OCI-LY3 (cell line): Measurements from ENCODE around the gene PGAP3.

Experiments
- CTCF ChIP-seq: fragments of 200-600, 300-600 bp; sonication (generic); IDR thresholded peaks from 2 replicates; pipeline ENCODE4 v1.5.1; 2014; ENCODE audit warnings: antibody characterized with exemption, low read length, low read depth
- EZH2phosphoT487 ChIP-seq: fragments of 200-600 bp; shearing (Covaris generic); IDR thresholded peaks from 2 replicates; pipeline ENCODE4 v1.6.1; 2018; ENCODE audit warnings: antibody characterized with exemption, mixed run types, low read depth

DNA sequence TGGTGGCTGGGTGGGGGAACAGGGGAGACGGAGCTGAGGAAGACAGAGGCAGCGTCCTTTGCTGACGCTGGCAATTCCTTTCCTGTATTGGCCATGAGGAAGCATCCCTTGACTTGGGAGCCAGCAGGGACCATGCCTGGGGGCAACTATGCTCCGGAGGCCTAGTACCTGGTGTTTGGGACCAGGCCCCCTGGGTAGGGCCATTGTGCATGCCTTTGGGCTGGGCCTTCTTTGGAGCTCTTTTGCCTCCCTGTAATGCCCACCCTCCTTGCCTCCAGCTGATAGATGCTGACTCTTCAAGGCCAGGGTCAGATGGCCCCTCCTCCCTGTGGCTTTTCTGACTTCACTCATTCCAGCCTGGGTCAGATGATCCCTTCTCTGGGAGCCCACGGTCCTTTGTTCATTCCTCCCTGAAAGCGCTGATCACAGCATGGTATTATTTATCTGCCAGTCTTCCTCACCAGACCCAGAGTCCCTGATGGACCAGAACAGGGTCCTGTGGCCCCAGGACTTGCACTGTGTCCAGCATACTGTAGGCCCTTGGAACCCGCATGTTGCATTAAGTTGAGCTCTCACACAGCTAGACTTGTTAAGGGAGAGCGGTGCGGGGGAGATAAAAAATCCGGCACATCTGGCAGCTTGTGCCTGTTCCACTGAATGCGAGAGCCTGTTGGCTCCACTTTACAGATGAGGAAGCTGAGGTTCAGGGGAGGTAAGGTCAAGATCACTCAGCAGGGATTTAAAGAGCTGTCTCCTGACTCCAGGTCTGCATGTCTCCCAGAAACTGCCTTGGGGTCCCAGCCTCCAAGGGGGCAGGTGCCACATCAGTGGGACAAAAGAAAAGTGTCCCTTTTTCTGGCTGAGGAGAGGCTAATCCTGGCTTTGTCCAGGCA, 48.0 kb downstream of the PGAP3 start:
- no peak for TF ChIP-seq CTCF
- TF ChIP-seq EZH2phosphoT487: no peak
